Endothelial cell of hepatic sinusoid (primary cell): ENCODE measurements around the gene CLEC16A.

Source experiments
- in situ Hi-C: cut with HindIII; loops from 2 replicates; pipeline ENCODE4 v1.10.0; 2017; ENCODE audit warnings: low sequenced_read_pairs

CLEC16A gene

DNA sequence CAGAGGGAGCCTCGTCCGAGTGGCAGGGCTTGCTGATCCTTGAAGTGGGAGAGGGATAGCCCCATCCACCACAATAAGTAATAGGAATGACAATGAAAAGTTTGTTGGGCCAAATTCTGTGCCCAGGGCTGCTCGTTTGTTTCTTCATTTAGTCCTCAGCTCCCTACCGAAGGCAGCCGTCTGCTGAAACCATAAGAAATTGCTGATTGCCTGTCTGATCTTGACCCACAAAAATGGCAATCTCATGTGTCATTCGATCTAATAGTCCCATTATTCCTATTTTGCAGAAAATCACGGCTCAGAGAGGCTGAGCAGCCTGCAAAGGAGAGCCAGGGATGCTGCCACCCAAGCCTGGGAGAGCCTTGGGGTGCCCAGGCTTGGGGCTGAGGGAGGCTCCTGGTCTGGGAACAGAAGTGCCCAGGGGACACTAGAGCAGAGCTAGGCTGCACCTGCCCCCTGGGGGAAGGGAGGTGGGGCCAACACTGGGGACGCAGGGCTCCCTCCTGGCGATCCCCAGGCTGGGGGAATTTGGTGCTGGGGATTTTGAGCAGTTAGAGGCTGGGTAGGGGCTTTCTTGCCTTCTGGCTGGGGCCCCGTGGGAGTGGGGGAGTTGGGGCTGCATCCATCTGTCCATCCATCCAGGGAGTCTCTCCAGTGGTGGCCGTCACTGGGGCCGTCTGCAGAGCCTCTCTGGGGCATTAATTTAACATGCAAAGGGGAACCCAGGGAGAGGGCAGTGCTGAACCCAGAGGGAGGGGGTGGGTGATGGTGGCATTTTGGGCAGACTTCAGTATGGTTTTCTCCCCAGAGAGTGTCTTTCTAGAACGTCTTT lies 258.1 kb downstream of the CLEC16A start:
- in situ Hi-C loops, result no loop called here

DNA sequence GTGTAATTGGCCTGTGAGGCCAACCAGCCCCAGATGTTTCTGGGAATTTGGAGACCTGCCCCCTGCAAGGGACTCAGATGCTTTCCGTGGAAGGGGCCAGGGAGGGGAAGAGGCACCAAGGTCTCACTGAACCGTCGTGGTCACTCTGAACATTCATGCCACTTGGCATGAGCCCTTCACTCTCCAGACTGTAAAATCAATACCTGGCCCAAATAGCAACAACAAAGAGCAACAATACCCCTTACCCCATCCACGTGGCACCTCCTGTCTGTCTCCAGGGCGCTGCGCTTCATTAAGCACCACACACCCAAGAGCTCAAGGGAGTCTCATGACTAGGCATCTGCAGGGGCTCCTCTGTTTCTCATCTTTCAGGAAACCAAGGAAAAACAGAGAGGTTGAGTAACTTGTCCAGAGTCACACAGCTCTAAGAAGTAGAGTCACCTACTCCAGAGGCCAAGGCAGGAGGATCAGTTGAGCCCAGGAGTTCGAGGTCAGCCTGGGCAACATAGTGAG lies 258.8 kb downstream of the CLEC16A start:
- in situ Hi-C loops, result no loop called here

DNA sequence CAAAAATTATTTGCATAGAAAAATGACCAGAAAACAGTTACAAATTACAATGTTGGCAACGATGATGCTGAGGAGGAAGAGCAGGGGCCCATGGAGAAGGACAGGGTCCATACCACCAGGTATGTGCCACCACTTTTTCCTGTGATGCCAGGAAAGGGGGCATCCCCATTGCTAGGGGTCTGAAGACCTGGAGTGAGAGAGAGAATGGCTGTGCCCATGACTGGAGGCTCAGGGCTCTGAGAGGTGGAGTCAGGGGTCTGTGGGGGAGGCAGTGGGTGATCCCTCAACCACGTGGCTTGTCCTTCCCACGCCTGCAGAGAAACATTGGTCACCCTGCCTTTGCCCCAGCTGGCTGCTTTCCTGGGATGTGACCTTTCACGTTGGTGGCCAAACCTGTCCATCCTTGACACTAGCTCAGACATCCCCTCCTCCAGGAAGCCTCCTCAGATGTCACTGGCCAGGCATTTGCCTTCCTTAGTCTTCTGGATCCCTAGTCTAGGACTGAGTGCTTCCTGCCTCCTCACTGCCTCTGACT lies 260.2 kb downstream of the CLEC16A start:
- in situ Hi-C loops, result loop anchor here (5.0 kb wide), 2 partner anchors 73 to 108 kb away; partner anchors contain the start of gene PRM2

DNA sequence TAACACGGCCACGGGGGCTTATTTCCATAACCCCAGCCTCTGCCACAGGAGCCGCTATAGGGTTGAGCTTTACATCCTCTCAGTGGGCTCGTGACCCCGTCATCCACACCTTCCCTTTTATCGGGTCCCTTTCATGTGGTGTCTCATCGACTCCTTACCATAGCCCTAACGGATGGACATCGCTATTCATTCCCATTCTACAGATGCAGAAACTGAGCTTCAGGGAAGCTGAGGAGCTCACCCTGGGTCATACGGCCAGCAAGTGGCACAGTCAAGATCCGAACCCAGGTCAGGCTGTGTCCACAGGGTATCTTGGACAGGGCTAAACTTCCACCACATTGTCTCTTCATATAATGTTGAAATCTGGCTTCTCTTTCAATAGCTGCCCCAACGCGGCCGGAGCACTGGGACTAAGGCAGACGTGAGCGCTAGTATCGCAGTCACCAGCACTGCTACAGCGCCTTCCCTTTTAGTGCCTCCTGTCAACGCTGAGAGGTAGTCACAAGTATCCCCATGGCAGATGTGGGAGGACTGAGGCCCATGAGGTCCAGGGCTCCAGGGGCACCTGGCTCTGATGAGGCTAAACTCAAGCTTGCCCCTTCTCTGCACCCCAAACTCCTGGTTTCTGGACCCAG lies 260.8 kb downstream of the CLEC16A start:
- in situ Hi-C loops, result loop anchor here (5.0 kb wide), 2 partner anchors 72 to 107 kb away; partner anchors contain the start of gene PRM2

DNA sequence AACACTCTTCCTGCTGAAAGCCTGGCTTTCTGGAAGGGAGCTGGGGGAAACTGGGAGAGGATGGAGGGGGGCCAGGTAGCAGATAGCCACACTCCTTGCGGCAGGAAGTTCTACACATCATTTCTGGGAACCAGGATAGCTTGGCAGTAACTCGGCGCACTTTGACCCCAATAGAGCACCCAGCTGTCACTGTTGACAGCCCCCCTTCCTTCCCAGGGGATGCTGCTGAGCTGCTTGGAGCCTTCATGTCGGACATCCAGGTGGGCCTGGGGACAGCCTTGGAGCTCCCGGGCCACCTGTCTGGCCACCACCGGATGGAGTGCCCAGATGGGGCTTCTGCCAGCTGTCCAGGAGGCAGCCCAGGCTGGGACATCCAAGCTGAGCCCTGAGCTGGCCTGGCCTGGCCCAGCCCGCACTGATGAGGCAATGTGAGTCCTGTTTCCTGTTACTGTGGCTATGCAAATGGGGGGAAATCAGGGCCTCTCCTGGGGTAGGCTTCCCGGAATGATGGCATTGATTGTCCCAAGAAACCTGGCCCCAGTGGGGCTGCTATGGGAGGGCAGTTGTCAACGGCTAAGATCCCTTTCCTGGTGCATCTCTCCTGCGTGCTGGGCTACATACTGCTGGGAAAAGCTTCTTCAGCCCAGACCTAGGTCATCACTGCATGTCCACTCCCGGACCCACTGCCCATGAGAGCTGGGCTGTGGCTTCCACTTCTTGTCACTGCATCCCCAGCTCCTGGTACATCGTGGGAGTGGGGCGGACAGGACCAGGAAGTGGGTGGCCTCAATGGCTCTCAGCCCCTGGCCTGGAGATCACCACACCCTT lies 261.6 kb downstream of the CLEC16A start:
- in situ Hi-C loops, result loop anchor here (5.0 kb wide), 2 partner anchors 71 to 106 kb away; partner anchors contain the start of gene PRM2

DNA sequence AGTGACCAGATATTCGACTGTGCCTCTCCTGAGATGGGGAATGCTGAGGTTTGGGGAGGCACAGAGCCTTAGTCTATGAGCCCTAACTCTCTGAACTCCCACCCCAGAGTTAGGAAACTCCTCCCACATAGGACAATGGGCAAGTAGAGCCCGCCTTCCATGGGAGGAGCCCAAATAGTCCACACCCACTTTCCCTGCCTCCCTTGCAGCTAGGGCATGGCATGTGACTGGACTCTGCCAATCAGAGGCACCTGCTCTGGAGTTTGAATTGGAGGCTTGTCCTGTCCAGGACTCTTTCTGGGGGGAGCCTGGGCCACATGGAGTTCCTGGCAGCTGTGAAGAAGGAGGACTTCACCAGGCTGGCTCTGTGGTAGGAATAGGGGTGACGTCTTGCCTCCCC lies 263.3 kb downstream of the CLEC16A start:
- in situ Hi-C loops, result loop anchor here (5.0 kb wide), 2 partner anchors 70 to 105 kb away; partner anchors contain the start of gene PRM2

DNA sequence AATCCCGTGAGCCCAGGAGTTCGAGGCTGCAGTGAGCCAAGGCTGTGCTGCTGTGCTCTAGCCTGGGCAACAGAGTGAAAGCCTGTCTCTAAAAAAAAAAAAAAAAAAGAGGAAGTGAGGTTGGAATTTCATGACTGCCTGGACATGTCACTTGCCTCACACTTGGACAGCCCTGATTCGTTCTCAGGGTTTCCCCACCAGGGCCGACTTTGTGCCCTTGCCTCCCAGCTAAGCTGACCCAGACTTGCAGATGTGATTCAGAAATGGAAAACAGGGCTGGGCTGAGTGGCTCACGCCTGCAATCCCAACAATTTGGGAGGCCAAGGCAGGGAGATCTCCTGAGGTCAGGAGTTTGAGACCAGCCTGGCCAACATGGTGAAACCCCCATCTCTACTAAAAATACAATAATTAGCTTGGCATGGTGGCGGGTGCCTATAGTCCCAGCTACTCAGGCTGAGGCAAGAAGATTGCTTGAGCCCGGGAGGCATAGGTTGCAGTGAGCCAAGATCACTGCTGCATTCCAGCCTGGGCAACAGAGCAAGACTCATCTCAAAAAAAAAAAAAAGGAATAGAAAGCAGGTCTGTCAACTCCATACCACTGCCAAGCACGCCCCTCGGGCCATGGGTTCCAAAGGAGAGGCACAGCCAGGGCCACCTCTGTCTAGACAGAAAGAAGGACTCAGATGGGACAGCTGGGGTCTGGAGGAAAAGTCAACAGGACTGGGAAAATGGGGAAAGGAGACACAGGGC lies 264.7 kb downstream of the CLEC16A start:
- in situ Hi-C loops, result loop anchor here (5.0 kb wide), 2 partner anchors 68 to 103 kb away; partner anchors contain the start of gene PRM2

DNA sequence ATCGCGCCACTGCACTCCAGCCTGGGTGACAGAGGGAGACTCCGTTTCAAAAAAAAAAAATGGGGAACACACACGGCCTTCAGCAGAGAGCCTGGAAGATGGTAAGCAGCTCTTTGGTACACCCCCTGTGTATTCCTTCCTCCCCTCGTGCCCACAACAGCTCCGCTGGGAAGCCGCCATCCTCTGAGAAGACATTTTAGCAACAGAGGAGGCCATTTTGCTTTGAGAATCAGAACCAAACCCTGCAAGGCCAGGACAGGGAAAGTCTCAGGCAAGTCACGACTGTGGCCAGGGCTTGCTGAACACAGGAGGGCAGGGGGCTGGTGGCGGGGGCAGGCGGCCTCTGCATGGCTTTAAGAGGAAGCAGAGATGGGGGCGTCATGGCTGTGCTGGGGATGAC lies 265.9 kb downstream of the CLEC16A start:
- in situ Hi-C loops, result loop anchor here (5.0 kb wide), 1 partner anchor 68 kb away; no protein-coding TSS in a partner anchor

DNA sequence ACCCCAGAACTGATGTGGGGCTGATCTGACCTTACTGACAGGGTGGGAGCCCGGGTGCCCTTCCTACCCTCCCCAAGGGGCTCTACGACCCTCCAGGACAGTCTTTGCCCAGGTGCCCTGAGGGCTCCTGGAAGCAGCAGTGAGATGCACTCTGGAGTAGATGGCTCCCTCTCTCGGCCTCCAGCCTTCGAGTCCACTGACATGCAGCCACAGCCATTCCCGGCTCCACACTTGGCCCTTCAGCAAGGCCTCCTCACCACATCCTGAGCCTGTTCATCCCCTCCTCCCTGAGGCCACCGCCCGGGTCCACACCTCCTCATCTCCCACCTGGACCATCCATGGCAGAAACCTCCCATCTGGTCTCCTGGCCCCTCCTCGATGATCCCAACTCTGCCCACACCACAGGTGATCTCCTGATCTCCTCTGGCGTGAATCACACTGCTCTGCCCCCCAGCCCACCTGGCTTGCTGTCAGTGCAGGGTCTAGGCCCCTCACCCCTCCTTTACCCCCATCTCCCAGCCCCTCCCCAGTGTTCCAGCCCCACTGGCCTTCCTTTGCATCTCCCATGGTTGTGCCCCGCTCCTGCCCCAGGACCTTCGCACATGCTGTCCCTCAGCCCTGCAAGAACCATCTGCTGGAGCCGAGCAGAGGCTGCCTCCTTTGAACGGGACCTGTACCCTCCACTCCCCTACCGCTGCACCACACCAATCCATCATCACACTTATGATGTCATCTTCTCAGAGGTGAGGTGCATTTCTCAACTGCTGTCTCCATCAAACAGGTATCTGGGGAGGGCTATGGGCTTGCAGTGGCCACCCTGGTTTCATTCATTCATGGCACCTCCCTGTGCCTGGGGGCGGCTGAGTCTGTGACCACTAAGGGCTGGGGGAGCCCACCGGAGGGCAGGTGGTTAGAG lies 267.0 kb downstream of the CLEC16A start:
- in situ Hi-C loops, result loop anchor here (5.0 kb wide), 1 partner anchor 69 kb away; no protein-coding TSS in a partner anchor

DNA sequence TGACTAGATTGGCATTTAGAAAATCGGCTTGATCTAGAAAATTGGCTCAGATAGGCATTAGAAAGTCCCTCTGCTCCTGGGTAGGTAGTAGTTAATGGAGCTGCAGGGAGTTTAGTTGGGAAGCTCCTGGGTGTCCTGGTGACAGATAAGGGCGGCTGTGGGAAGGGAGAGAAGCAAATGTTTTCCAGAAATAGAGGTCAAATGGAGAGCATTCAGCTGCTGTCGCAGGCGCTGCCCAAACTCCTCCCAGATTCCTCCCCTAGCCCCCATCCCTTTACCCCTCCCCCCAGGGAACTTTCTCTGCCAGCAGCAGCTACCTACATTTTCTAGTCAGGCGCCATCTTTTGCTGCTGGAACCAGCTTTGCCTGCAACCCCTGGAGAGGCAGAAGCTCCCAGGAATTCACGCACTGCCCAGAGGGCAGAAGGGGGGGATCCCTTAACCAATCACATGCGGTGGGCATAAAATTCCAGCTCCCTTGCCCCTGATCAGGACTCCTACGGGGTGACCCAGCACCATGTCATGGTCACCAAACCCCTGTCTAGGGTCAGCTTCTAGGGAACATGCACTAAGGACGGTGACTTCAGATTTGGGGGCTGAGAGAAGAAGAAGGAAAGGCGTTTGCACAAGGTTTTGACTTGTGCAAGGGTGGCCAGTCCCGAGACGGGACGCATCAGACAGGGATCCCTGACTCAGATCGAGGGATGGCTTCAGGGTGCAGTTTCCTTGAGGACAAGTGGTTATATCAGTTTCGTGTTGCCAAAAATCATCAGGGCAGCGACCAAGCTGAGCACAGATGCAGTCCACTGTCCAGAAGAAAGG lies 267.8 kb downstream of the CLEC16A start:
- in situ Hi-C loops, result loop anchor here (5.0 kb wide), 1 partner anchor 70 kb away; no protein-coding TSS in a partner anchor

DNA sequence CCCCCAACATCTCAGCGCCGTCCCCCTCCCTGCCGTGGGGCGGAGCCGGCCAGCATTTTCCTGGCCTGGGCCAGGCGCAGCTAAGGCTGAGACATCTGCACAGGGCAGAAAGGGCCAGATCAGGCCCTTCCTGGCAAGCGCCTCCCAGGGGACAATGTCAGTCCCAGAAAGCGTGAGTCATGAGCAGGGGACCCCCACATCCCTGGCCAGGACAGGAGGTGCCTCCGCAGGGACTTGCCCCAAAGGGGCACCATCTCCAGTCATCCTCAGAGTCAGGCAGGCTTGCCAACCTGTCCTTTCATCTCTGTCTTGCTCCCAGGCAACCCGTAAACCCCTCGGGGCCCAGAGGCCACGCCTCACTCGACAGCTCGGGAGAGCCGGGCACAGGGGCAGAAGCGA lies 268.4 kb downstream of the CLEC16A start:
- in situ Hi-C loops, result loop anchor here (5.0 kb wide), 1 partner anchor 70 kb away; no protein-coding TSS in a partner anchor

DNA sequence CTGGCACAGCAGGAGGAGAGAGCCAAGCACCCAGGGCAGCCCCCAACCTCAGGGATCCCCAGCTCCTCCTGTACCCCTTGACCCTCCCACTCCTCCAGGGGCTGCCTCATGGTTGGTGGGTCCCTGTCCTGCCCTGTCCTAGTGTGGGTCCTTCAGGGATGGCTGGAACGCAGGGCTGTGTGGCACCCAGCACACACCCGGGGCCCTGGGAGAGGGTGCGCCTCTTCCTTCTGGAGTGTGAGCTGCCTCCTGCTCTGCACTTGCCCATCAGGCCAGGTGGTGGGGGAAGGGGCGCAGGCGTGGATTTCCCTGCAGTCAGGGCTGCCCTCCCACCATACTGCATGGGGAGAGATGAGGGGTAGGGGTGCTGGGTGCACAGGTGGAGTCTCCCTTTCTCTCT lies 269.0 kb downstream of the CLEC16A start:
- in situ Hi-C loops, result loop anchor here (5.0 kb wide), 1 partner anchor 71 kb away; no protein-coding TSS in a partner anchor

DNA sequence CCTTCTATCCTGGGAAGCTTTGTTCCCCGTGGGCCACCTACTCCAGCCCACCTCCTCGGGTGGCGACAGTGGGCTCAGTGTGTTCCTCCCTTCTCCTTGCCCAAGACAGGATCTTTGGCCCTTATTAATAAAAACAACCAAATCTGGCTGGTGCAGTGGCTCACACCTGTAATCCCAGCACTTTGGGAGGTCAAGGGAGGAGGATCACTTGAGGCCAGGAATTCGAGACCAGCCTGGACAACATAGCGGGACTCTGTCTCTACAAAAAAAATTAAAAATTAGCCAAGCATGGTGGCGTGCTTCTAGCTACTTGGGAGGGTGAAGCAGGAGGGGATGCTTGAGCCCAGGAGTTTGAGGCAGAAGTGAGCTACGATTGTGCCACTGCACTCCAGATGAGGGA lies 269.4 kb downstream of the CLEC16A start:
- in situ Hi-C loops, result loop anchor here (5.0 kb wide), 1 partner anchor 71 kb away; no protein-coding TSS in a partner anchor

DNA sequence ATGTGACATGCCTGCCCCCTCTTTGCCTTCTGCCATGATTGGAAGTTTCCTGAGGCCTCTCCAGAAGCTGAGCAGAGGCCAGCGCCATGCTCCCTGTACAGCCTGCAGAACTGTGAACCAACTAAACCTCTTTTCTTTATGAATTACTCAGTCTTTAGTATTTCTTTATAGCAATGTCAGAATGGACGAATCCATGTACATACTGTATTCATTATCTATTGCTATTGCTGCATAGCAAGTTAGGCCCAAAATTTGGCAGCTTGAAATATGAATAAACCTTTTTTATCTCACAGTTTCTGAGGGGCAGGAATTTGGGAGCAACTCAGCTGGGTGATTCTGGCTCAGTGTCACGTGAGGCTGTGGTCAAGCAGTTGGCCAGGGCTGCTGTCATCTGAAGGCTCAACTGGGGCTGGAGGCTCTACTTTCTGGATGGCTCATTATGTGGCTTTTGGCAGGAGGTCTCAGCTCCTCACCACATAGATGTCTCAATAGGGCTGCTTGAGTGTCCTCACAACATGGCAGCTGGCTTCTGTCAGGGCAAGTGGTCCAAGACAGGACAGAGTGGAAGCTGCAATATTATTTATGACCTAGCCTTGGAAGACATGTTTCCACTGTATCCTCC lies 271.7 kb downstream of the CLEC16A start:
- in situ Hi-C loops, result no loop called here

DNA sequence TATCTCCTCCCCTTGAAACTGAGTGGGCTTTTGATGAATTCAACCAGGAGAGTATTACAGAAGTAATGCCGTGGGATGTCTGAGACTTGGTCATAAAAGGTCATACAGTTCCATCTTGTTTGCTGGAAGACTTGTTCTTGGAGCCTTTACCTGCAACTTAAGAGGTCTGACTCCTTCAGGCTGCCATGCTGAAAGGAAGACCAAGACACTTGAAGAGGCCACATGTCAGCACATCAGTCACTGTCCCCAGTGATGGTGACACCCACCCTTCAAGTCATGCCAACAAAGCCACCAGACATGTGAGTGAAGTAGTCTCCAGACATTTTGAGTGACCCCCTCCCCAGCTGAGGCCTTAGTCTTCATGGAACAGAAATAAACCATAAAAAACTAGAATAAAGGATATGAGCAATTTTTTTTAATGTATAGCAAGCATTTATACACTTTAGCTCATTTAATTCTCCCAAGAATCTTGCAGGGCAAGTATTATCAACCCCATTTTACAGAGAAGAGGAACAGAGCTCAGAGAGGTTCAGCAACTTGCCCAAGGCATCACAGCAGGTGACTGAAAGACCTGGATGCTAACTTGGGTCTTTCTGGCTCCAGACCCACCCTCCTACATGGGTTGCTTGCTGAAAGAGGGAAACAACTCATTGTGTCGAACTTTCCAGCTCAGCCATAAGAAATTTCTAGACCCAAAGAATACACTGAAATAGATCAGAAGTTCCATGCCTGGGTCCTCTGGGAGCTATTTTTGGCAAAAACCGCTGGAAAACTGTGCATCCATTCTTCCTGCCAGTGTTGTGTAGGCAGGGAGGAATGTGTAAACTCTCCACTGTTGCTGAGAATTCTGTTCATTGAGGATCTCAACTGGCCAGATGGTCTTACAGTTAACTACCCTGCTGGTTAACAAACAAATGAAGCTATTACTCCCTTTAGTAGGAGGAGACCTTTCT lies 273.6 kb downstream of the CLEC16A start:
- in situ Hi-C loops, result no loop called here

DNA sequence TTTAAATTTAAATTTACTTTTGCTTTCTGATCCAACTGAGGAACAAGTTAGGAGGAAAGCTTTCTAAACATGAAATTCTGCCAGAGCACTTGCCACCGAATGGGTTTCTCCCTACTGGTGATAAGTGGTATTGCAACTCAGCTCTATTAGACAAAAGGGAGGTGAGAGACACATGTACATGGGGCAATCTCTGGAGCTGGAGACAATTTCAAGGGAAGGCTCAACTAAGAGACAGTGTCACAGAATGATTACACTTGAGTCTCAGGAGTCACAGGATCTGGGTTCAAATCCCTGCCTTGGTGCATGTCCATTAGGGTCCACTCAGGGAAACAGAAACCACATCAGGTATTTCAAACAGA lies 274.2 kb downstream of the CLEC16A start:
- in situ Hi-C loops, result no loop called here
